Measurements from ENCODE around the gene AGXT2. TPM values are rescaled to one million over a fixed set of nuclear protein-coding genes. Genes with fewer than 3 reads are reported as not detected.

AGXT2 gene
- total and polyA plus RNA-seq, 4 donors = 49.4 to 67.9 (median 50.6) TPM

GRCh38 chr5:34986965-34987364, 60.8 kb downstream of the AGXT2 start:
- Histone ChIP-seq H3K4me1 (ENCODE audit: control insufficient read depth in 4 of 4, insufficient read depth in 4 of 4, low read length in 3 of 4) (no peaks in the 10 kb centered on the region), H3K9ac (ENCODE audit: low read depth in 1 of 2, low read length in 2 of 2) (no peak overlapping the region), H3K27me3 (ENCODE audit: control insufficient read depth in 4 of 4, insufficient read depth in 4 of 4, low read length in 3 of 4) (no peaks in the 10 kb centered on the region), H3K9me3 (ENCODE audit: control insufficient read depth in 4 of 4, low read length in 3 of 4) (peaks cover 4 to 10% (median 6%) of the 10 kb centered on the region in 4 donors), H3K36me3 (ENCODE audit: control insufficient read depth in 4 of 4, insufficient read depth in 3 of 4, low read depth in 1 of 4, low read length in 3 of 4) (peaks cover 0 to 2% (median 0%) of the 10 kb centered on the region in 4 donors), H3K27ac (ENCODE audit: low read depth in 1 of 2, low read length in 2 of 2) (no peak overlapping the region), H3K4me3 (ENCODE audit: low read depth in 1 of 3, low read length in 3 of 3) (no peak overlapping the region)
- WGBS = 98% methylated on average over 1 of the region's 1 CpG
- no peak for DNase-seq (ENCODE audit: low spot score)
- no peak for TF ChIP-seq RXRA (IDR thresholded peaks at IDR 0.05)
- TF ChIP-seq JUND (IDR thresholded peaks at IDR 0.05) = no peak
- no peak for TF ChIP-seq GABPA (IDR thresholded peaks at IDR 0.05 in 1 of 2, conservative IDR thresholded peaks at IDR 0.05 in 1 of 2)
- TF ChIP-seq HNF4G (IDR thresholded peaks at IDR 0.05) = no peak
- no peak for TF ChIP-seq TAF1 (conservative IDR thresholded peaks at IDR 0.05)
- TF ChIP-seq FOXA2 (IDR thresholded peaks at IDR 0.05) = no peak
- no peak for TF ChIP-seq FOXA1 (IDR thresholded peaks at IDR 0.05)
- no peak for TF ChIP-seq REST (IDR thresholded peaks at IDR 0.05)
- no peak for TF ChIP-seq ATF3 (IDR thresholded peaks at IDR 0.05)
- TF ChIP-seq NR2F2 (IDR thresholded peaks at IDR 0.05) = no peak
- TF ChIP-seq EGR1 (IDR thresholded peaks at IDR 0.05; ENCODE audit: low read depth in 2 of 2) = no peak
- TF ChIP-seq HNF4A (conservative IDR thresholded peaks at IDR 0.05) = no peak
- TF ChIP-seq, protein P1, sequence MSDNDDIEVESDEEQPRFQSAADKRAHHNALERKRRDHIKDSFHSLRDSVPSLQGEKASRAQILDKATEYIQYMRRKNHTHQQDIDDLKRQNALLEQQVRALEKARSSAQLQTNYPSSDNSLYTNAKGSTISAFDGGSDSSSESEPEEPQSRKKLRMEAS (IDR thresholded peaks at IDR 0.05) = no peak
- TF ChIP-seq YY1 (IDR thresholded peaks at IDR 0.05) = no peak
- TF ChIP-seq, protein P2, sequence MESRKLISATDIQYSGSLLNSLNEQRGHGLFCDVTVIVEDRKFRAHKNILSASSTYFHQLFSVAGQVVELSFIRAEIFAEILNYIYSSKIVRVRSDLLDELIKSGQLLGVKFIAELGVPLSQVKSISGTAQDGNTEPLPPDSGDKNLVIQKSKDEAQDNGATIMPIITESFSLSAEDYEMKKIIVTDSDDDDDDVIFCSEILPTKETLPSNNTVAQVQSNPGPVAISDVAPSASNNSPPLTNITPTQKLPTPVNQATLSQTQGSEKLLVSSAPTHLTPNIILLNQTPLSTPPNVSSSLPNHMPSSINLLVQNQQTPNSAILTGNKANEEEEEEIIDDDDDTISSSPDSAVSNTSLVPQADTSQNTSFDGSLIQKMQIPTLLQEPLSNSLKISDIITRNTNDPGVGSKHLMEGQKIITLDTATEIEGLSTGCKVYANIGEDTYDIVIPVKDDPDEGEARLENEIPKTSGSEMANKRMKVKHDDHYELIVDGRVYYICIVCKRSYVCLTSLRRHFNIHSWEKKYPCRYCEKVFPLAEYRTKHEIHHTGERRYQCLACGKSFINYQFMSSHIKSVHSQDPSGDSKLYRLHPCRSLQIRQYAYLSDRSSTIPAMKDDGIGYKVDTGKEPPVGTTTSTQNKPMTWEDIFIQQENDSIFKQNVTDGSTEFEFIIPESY (IDR thresholded peaks at IDR 0.05) = no peak
- no peak for TF ChIP-seq CTCF (IDR thresholded peaks at IDR 0.05; ENCODE audit: low read depth, low read length, missing input control)

DNA sequence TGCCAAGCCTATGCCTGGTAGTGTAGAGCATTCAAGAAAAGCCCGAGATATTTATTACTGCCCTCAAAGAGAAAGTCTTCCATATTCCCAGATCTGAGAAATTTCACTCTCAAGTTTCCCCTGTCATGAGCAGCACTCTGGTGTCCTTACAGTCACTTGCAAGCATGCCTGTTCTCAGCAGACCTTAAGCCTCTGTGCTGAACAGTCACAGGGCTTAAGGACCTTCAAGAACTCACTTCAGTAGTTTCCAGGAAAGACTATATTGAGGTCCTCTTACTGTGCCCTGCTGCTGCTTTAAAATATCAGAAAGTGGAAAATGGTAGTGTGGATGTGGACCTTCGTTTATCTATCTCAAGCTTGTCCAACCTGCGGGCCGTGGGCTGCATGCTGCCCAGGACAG, 64.9 kb downstream of the AGXT2 start:
- Histone ChIP-seq H3K36me3 (ENCODE audit: control insufficient read depth in 4 of 4, insufficient read depth in 3 of 4, low read depth in 1 of 4, low read length in 3 of 4) (peaks cover 0 to 2% (median 0%) of the 10 kb centered on the region in 4 donors), H3K27ac (ENCODE audit: low read depth in 1 of 2, low read length in 2 of 2) (no peak overlapping the region), H3K4me3 (ENCODE audit: low read depth in 1 of 3, low read length in 3 of 3) (no peak overlapping the region), H3K9ac (ENCODE audit: low read depth in 1 of 2, low read length in 2 of 2) (no peak overlapping the region), H3K27me3 (ENCODE audit: control insufficient read depth in 4 of 4, insufficient read depth in 4 of 4, low read length in 3 of 4) (no peaks in the 10 kb centered on the region), H3K9me3 (ENCODE audit: control insufficient read depth in 4 of 4, low read length in 3 of 4) (peaks cover 3 to 10% (median 6%) of the 10 kb centered on the region in 4 donors), H3K4me1 (ENCODE audit: control insufficient read depth in 4 of 4, insufficient read depth in 4 of 4, low read length in 3 of 4) (no peaks in the 10 kb centered on the region)
- no peak for DNase-seq (ENCODE audit: low spot score)
- WGBS = 90% methylated on average over 4 of the region's 4 CpGs
- TF ChIP-seq, protein P2 (IDR thresholded peaks at IDR 0.05) = no peak
- TF ChIP-seq SP1 (IDR thresholded peaks at IDR 0.05) = no peak
- no peak for TF ChIP-seq CTCF (IDR thresholded peaks at IDR 0.05; ENCODE audit: low read depth, low read length, missing input control)
- no peak for TF ChIP-seq EGR1 (IDR thresholded peaks at IDR 0.05; ENCODE audit: low read depth in 2 of 2)
- no peak for TF ChIP-seq JUND (IDR thresholded peaks at IDR 0.05)
